SK-N-SH treated with all-trans-retinoic acid at 6 μM for 48 hours (cell line): ENCODE results near the gene MRPL53.

Source experiments
- CSDC2 ChIP-seq: fragments of 250-450 bp; sonication (Bioruptor Pico); IDR thresholded peaks from 2 replicates; pipeline ENCODE4 v1.5.0; 2020; ENCODE audit warnings: mild to moderate bottlenecking, moderate library complexity
- CSRNP3 ChIP-seq: fragments of 250-450 bp; sonication (Bioruptor Pico); IDR thresholded peaks from 2 replicates; pipeline ENCODE4 v1.5.1; 2021; ENCODE audit warnings: mild to moderate bottlenecking, moderate library complexity
- ESRRG ChIP-seq: fragments of 250-450 bp; sonication (Bioruptor Pico); IDR thresholded peaks from 2 replicates; pipeline ENCODE4 v1.6.1; 2021; ENCODE audit warnings: mild to moderate bottlenecking
- PATZ1 ChIP-seq: fragments of 250-450 bp; sonication (Bioruptor Pico); IDR thresholded peaks from 2 replicates; pipeline ENCODE4 v1.8.0; 2020; ENCODE audit warnings: mild to moderate bottlenecking, moderate library complexity, borderline replicate concordance
- SNAI2 ChIP-seq: fragments of 250-450 bp; sonication (Bioruptor Pico); IDR thresholded peaks from 2 replicates; pipeline ENCODE4 v1.5.0; 2020; ENCODE audit warnings: mild to moderate bottlenecking, moderate library complexity
- TSHZ2 ChIP-seq: fragments of 250-450 bp; sonication (Bioruptor Pico); IDR thresholded peaks from 2 replicates; pipeline ENCODE4 v1.5.0; 2020; ENCODE audit warnings: mild to moderate bottlenecking, moderate library complexity
- ZC3H10 ChIP-seq: fragments of 250-450 bp; sonication (Bioruptor Pico); IDR thresholded peaks from 2 replicates; pipeline ENCODE4 v1.5.1; 2021; ENCODE audit warnings: mild to moderate bottlenecking, moderate library complexity
- ZFP30 ChIP-seq: fragments of 450-650 bp; formaldehyde crosslinking; IDR thresholded peaks from 2 replicates; pipeline ENCODE4 v1.5.0; 2022; ENCODE audit warnings: mild to moderate bottlenecking, moderate library complexity
- ZNF70 ChIP-seq: fragments of 450-650 bp; formaldehyde crosslinking; IDR thresholded peaks from 2 replicates; pipeline ENCODE4 v1.5.0; 2020; ENCODE audit warnings: mild to moderate bottlenecking, moderate library complexity

GRCh38 chr2:74481431-74481830, 9.0 kb upstream of the MRPL53 start:
- no peak for TF ChIP-seq ZFP30 (CRISPR knock-in tag)
- no peak for TF ChIP-seq SNAI2
- TF ChIP-seq PATZ1 (CRISPR knock-in tag): no peak
- TF ChIP-seq CSRNP3: no peak
- TF ChIP-seq ZC3H10 (CRISPR knock-in tag): no peak
- TF ChIP-seq CSDC2: no peak
- no peak for TF ChIP-seq ESRRG (CRISPR knock-in tag)
- no peak for TF ChIP-seq ZNF70 (CRISPR knock-in tag)
- TF ChIP-seq TSHZ2 (CRISPR knock-in tag): no peak
